ENCODE data around the gene URAD. TPM values are rescaled to one million over a fixed set of nuclear protein-coding genes. Genes with fewer than 3 reads are reported as not detected.
"Not testable (repeated sequence)": the region's sequence is repeated elsewhere in the genome, so short reads cannot be mapped to it uniquely, and the experiment has no call there.

URAD gene
- polyA plus RNA-seq, 6 donors from 2014 or later = not detected

- Mint-ChIP-seq H3K27me3 (no peaks in the 10 kb centered on the region), H3K4me3 (no peak overlapping the region), H3K9me3 (peaks cover 0 to 2% (median 0%) of the 10 kb centered on the region in 7 donors), H3K27ac (peak overlapping the region in 3 of 6 donors; percentile 27 to 72 (median 39)), H3K4me1 (peaks cover 14 to 22% (median 22%) of the 10 kb centered on the region in 3 donors), H3K36me3 (no peaks in the 10 kb centered on the region)
- no peak for DNase-seq
- no peak for ATAC-seq (ENCODE audit: low read depth in 2 of 2)
These were observed 25.0 kb upstream of the URAD start for GRCh38 chr13:28013482-28013881.

- ATAC-seq (ENCODE audit: low read depth in 2 of 2) (peak; percentile 87 to 88), DNase-seq (peak; percentile 17)
- Mint-ChIP-seq H3K9me3 (peaks cover 0 to 2% (median 0%) of the 10 kb centered on the region in 7 donors), H3K27me3 (no peaks in the 10 kb centered on the region), H3K36me3 (no peaks in the 10 kb centered on the region), H3K27ac (peak overlapping the region in 3 of 6 donors; percentile 9 to 72 (median 39)), H3K4me3 (no peak overlapping the region), H3K4me1 (peaks cover 14 to 22% (median 22%) of the 10 kb centered on the region in 3 donors)
These were observed 24.4 kb upstream of the URAD start for GRCh38 chr13:28012896-28013295.

GRCh38 chr13:28012383-28012782, 23.9 kb upstream of the URAD start:
- no peak for DNase-seq
- no peak for ATAC-seq (ENCODE audit: low read depth in 2 of 2)
- peaks cover 14 to 22% (median 22%) of the 10 kb centered on the region in 3 donors for H3K4me1 Mint-ChIP-seq
- peaks cover 0 to 2% (median 0%) of the 10 kb centered on the region in 7 donors for H3K9me3 Mint-ChIP-seq
- H3K27ac Mint-ChIP-seq = peak overlapping the region in 3 of 6 donors; percentile 39 to 64 (median 60)
- no peaks in the 10 kb centered on the region for H3K36me3 Mint-ChIP-seq
- H3K4me3 Mint-ChIP-seq = peak overlapping the region in 2 of 8 donors; percentile 25 to 30
- H3K27me3 Mint-ChIP-seq = no peaks in the 10 kb centered on the region

GRCh38 chr13:28010046-28010445, 21.6 kb upstream of the URAD start:
- Mint-ChIP-seq H3K4me1 (peaks cover 14 to 28% (median 22%) of the 10 kb centered on the region in 3 donors), H3K27ac (no peak overlapping the region), H3K4me3 (no peak overlapping the region), H3K27me3 (no peaks in the 10 kb centered on the region), H3K9me3 (peaks cover 0 to 2% (median 0%) of the 10 kb centered on the region in 7 donors), H3K36me3 (no peaks in the 10 kb centered on the region)
- ATAC-seq (ENCODE audit: low read depth in 2 of 2) = no peak
- DNase-seq = no peak

- not testable (repeated sequence) for DNase-seq; H3K36me3 Mint-ChIP-seq; H3K27me3 Mint-ChIP-seq; ATAC-seq (ENCODE audit: low read depth in 2 of 2); H3K4me1 Mint-ChIP-seq; H3K4me3 Mint-ChIP-seq; H3K9me3 Mint-ChIP-seq
- peak overlapping the region in 1 of 6 donors; percentile 51 for H3K27ac Mint-ChIP-seq
These were observed 16.5 kb upstream of the URAD start for GRCh38 chr13:28005016-28005415.

- H3K4me3 Mint-ChIP-seq = peak overlapping the region in 1 of 8 donors; percentile 50
- H3K27ac Mint-ChIP-seq = no peak overlapping the region
- ATAC-seq (ENCODE audit: low read depth in 2 of 2) (no peak), DNase-seq (no peak)
- H3K27me3 Mint-ChIP-seq = no peaks in the 10 kb centered on the region
- peaks cover 0 to 1% (median 0%) of the 10 kb centered on the region in 7 donors for H3K9me3 Mint-ChIP-seq
- peaks cover 3 to 9% (median 3%) of the 10 kb centered on the region in 3 donors for H3K4me1 Mint-ChIP-seq
- H3K36me3 Mint-ChIP-seq = no peaks in the 10 kb centered on the region
These were observed 14.6 kb upstream of the URAD start for GRCh38 chr13:28002886-28003698.

GRCh38 chr13:28001837-28002473, 13.5 kb upstream of the URAD start:
- Mint-ChIP-seq H3K36me3 (no peaks in the 10 kb centered on the region), H3K27ac (no peak overlapping the region), H3K9me3 (peaks cover 0 to 1% (median 0%) of the 10 kb centered on the region in 7 donors), H3K4me1 (peaks cover 5 to 13% (median 6%) of the 10 kb centered on the region in 3 donors), H3K27me3 (no peaks in the 10 kb centered on the region), H3K4me3 (no peak overlapping the region)
- ATAC-seq (ENCODE audit: low read depth in 2 of 2) = no peak
- no peak for DNase-seq

- Mint-ChIP-seq H3K4me3 (no peak overlapping the region), H3K27me3 (no peaks in the 10 kb centered on the region), H3K4me1 (peaks cover 5 to 7% (median 6%) of the 10 kb centered on the region in 3 donors), H3K9me3 (peaks cover 0 to 1% (median 0%) of the 10 kb centered on the region in 7 donors), H3K36me3 (no peaks in the 10 kb centered on the region), H3K27ac (no peak overlapping the region)
- DNase-seq (no peak), ATAC-seq (ENCODE audit: low read depth in 2 of 2) (no peak)
These were observed 12.6 kb upstream of the URAD start for GRCh38 chr13:28001049-28001448.

GRCh38 chr13:28000567-28000966, 12.1 kb upstream of the URAD start:
- no peaks in the 10 kb centered on the region for H3K27me3 Mint-ChIP-seq
- H3K9me3 Mint-ChIP-seq = peaks cover 0 to 1% (median 0%) of the 10 kb centered on the region in 7 donors
- H3K4me3 Mint-ChIP-seq = no peak overlapping the region
- H3K27ac Mint-ChIP-seq = peak overlapping the region in 2 of 6 donors; percentile 12 to 13
- no peak for ATAC-seq (ENCODE audit: low read depth in 2 of 2)
- H3K36me3 Mint-ChIP-seq = no peaks in the 10 kb centered on the region
- H3K4me1 Mint-ChIP-seq = peaks cover 5 to 7% (median 6%) of the 10 kb centered on the region in 3 donors
- no peak for DNase-seq

GRCh38 chr13:27997904-27998522, 9.5 kb upstream of the URAD start:
- Mint-ChIP-seq H3K9me3 (peaks cover 0 to 1% (median 0%) of the 10 kb centered on the region in 7 donors), H3K4me3 (no peak overlapping the region), H3K4me1 (peaks cover 5 to 7% (median 6%) of the 10 kb centered on the region in 3 donors), H3K36me3 (no peaks in the 10 kb centered on the region), H3K27ac (peak overlapping the region in 2 of 6 donors; percentile 39 to 74), H3K27me3 (no peaks in the 10 kb centered on the region)
- DNase-seq (no peak), ATAC-seq (ENCODE audit: low read depth in 2 of 2) (peak; percentile 64 to 76)

- H3K9me3 Mint-ChIP-seq = no peaks in the 10 kb centered on the region
- no peak overlapping the region for H3K4me3 Mint-ChIP-seq
- no peaks in the 10 kb centered on the region for H3K4me1 Mint-ChIP-seq
- H3K27me3 Mint-ChIP-seq = peaks cover 0 to 5% (median 0%) of the 10 kb centered on the region in 3 donors
- DNase-seq (no peak), ATAC-seq (ENCODE audit: low read depth in 2 of 2) (no peak)
- H3K36me3 Mint-ChIP-seq = no peaks in the 10 kb centered on the region
- no peak overlapping the region for H3K27ac Mint-ChIP-seq
These were observed 3.4 kb upstream of the URAD start for GRCh38 chr13:27991881-27992280.

- ATAC-seq (ENCODE audit: low read depth in 2 of 2) (no peak), DNase-seq (no peak)
- Mint-ChIP-seq H3K4me3 (no peak overlapping the region), H3K36me3 (no peaks in the 10 kb centered on the region), H3K4me1 (peaks cover 0 to 6% (median 4%) of the 10 kb centered on the region in 3 donors), H3K9me3 (no peaks in the 10 kb centered on the region), H3K27me3 (peaks cover 29 to 43% (median 40%) of the 10 kb centered on the region in 3 donors), H3K27ac (no peak overlapping the region)
These were observed 2.9 kb downstream of the URAD start for GRCh38 chr13:27985600-27985999.

- Mint-ChIP-seq H3K9me3 (no peaks in the 10 kb centered on the region), H3K27ac (peak overlapping the region in 1 of 6 donors; percentile 74), H3K4me3 (no peak overlapping the region), H3K4me1 (peaks cover 19 to 25% (median 24%) of the 10 kb centered on the region in 3 donors), H3K36me3 (no peaks in the 10 kb centered on the region), H3K27me3 (peaks cover 51 to 70% (median 69%) of the 10 kb centered on the region in 3 donors)
- no peak for DNase-seq
- ATAC-seq (ENCODE audit: low read depth in 2 of 2) = no peak
These were observed 6.1 kb downstream of the URAD start for GRCh38 chr13:27982361-27982760.

Data from naive B cell (primary cell).